Upper lobe of right lung (tissue), 1 donor: ENCODE data around the gene EYA4. TPM values are rescaled to one million over a fixed set of nuclear protein-coding genes. Genes with fewer than 3 reads are reported as not detected.

ENCODE experiments used
- ATAC-seq: fragments of 200-7000 bp; cut with Tn5 transposase; one replicate; pipeline ENCODE4 v1.9.1; 2020; ENCODE audit warnings: mild to moderate bottlenecking, moderate library complexity
- DNase-seq: peaks from one replicate; pipeline ENCODE4 v3.0.0-alpha.2; 2020
- H3K27ac ChIP-seq: fragments of 200-600 bp; one replicate; pipeline ENCODE4 v1.8.0; 2022
- H3K27me3 ChIP-seq: fragments of 200-600 bp; one replicate; pipeline ENCODE4 v1.8.0; 2022; ENCODE audit warnings: mild to moderate bottlenecking
- H3K36me3 ChIP-seq: fragments of 200-600 bp; one replicate; pipeline ENCODE4 v1.8.0; 2022
- H3K4me1 ChIP-seq: fragments of 200-600 bp; one replicate; pipeline ENCODE4 v1.8.0; 2022
- H3K4me3 ChIP-seq: fragments of 200-600 bp; one replicate; pipeline ENCODE4 v1.8.0; 2022; ENCODE audit warnings: mild to moderate bottlenecking
- H3K9me3 ChIP-seq: fragments of 200-600 bp; one replicate; pipeline ENCODE4 v1.8.0; 2022
- intact Hi-C: fragments of 100-400 bp; cut with DNase I; formaldehyde crosslinking; loops from one replicate; pipeline ENCODE4 v1.11.0; 2022
- total RNA-seq: library from RNA; stranded (reverse); fragmentation: NEBNext Ultra II Directional; extraction: Animal tissue kit (Norgen Biotek cat#: 25700); gene quantifications from one replicate; pipeline ENCODE4 v1.2.1, GENCODE V29; 2021
- TF ChIP-seq, protein P1 (sequence below): fragments of 200-600 bp; IDR thresholded peaks from one replicate; pipeline ENCODE4 v1.8.0; 2022; ENCODE audit warnings: antibody characterized with exemption
- donor health status: DM: no; HTN: yes; CAD: no; lungs with severe emphysema.

Gene EYA4
- total RNA-seq, 1 donor from 2014 or later = 6.0 TPM

DNA sequence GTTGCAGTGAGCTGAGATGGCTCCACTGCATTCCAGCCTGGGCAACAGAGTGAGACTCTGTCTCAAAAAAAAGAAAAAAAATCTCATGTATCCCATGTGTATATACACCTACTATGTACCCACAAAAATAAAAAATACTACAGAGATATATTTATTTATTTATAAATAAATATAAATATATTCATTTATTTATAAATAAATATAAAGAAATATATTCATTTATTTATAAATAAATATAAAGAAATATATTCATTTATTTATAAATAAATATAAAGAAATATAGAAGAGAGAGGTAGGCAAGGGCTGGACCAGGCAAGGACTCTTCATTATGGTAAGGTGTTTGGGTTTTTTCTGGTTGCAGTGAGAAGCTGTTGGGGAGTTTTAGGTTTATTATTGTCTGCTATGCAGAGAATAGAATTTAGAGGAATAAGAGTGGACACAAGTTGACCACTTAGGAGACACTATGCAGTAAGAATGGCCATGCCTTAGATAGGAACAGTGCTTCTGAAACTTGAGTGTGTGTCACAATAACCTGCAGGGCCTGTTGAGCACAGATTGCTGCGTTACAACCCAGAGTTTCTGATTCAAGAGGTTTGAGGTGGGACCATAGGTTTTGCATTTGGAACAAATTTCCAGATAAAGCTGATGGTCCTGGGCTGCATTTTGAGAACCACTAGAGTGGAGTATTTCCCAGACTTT lies 254.2 kb downstream of the EYA4 start:
- Histone ChIP-seq H3K27me3 (no peaks in the 10 kb centered on the region), H3K9me3 (no peaks in the 10 kb centered on the region), H3K36me3 (no peaks in the 10 kb centered on the region), H3K4me1 (no peaks in the 10 kb centered on the region), H3K27ac (no peak overlapping the region), H3K4me3 (no peak overlapping the region)
- DNase-seq = no peak
- intact Hi-C loops = no loop called here
- TF ChIP-seq, protein P1, sequence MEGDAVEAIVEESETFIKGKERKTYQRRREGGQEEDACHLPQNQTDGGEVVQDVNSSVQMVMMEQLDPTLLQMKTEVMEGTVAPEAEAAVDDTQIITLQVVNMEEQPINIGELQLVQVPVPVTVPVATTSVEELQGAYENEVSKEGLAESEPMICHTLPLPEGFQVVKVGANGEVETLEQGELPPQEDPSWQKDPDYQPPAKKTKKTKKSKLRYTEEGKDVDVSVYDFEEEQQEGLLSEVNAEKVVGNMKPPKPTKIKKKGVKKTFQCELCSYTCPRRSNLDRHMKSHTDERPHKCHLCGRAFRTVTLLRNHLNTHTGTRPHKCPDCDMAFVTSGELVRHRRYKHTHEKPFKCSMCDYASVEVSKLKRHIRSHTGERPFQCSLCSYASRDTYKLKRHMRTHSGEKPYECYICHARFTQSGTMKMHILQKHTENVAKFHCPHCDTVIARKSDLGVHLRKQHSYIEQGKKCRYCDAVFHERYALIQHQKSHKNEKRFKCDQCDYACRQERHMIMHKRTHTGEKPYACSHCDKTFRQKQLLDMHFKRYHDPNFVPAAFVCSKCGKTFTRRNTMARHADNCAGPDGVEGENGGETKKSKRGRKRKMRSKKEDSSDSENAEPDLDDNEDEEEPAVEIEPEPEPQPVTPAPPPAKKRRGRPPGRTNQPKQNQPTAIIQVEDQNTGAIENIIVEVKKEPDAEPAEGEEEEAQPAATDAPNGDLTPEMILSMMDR = no peak
- peak; percentile 68 for ATAC-seq

DNA sequence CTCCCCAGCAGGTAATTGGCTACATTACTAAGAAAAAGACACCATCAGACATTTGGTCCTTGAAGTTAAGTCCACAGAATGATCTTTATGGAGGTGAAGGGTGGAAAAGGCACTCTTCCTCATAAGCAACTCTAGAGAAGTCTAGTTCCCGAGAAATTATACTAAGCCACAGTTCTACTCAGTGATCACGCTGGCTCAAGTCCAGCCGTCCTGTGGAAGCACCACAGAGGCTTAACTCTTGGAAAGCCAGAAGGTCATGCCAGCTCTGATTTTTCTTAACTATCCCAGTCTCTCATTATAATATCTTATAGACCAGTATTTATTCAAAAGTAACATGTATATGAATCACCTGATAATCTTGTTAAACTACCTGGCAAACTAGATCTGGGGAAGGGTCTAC lies 258.5 kb downstream of the EYA4 start:
- Histone ChIP-seq H3K27ac (no peak overlapping the region), H3K4me3 (no peak overlapping the region), H3K4me1 (no peaks in the 10 kb centered on the region), H3K27me3 (no peaks in the 10 kb centered on the region), H3K9me3 (no peaks in the 10 kb centered on the region), H3K36me3 (no peaks in the 10 kb centered on the region)
- no peak for DNase-seq
- no peak for ATAC-seq
- TF ChIP-seq, protein P1 = no peak
- intact Hi-C loops = no loop called here

GRCh38 chr6:133501675-133502270 lies 260.6 kb downstream of the EYA4 start:
- Histone ChIP-seq H3K27ac (no peak overlapping the region), H3K4me3 (no peak overlapping the region), H3K9me3 (no peaks in the 10 kb centered on the region), H3K27me3 (no peaks in the 10 kb centered on the region), H3K4me1 (no peaks in the 10 kb centered on the region), H3K36me3 (no peaks in the 10 kb centered on the region)
- TF ChIP-seq, protein P1 = no peak
- intact Hi-C loops = no loop called here
- ATAC-seq = no peak
- DNase-seq = no peak

GRCh38 chr6:133502441-133503335 lies 261.5 kb downstream of the EYA4 start:
- H3K9me3 ChIP-seq = no peaks in the 10 kb centered on the region
- H3K4me3 ChIP-seq = no peak overlapping the region
- no peaks in the 10 kb centered on the region for H3K27me3 ChIP-seq
- ATAC-seq = peak; percentile 63
- intact Hi-C loops = no loop called here
- no peaks in the 10 kb centered on the region for H3K36me3 ChIP-seq
- H3K4me1 ChIP-seq = no peaks in the 10 kb centered on the region
- no peak for DNase-seq
- no peak overlapping the region for H3K27ac ChIP-seq
- TF ChIP-seq, protein P1 = no peak

- Histone ChIP-seq H3K27ac (no peak overlapping the region), H3K36me3 (no peaks in the 10 kb centered on the region), H3K27me3 (no peaks in the 10 kb centered on the region), H3K4me1 (no peaks in the 10 kb centered on the region), H3K4me3 (no peak overlapping the region), H3K9me3 (no peaks in the 10 kb centered on the region)
- intact Hi-C loops = no loop called here
- TF ChIP-seq, protein P1 = no peak
- DNase-seq (no peak), ATAC-seq (no peak)
Observed at GRCh38 chr6:133503336-133503729, 262.2 kb downstream of the EYA4 start.
